ENCODE data around the gene PDZD2. TPM values are rescaled to one million over a fixed set of nuclear protein-coding genes. Genes with fewer than 3 reads are reported as not detected.
"Not testable (repeated sequence)": the region's sequence is repeated elsewhere in the genome, so short reads cannot be mapped to it uniquely, and the experiment has no call there.

The PDZD2 gene
- total RNA-seq, 2 experiments from 2014 or later = 0.04 to 0.14 TPM

DNA sequence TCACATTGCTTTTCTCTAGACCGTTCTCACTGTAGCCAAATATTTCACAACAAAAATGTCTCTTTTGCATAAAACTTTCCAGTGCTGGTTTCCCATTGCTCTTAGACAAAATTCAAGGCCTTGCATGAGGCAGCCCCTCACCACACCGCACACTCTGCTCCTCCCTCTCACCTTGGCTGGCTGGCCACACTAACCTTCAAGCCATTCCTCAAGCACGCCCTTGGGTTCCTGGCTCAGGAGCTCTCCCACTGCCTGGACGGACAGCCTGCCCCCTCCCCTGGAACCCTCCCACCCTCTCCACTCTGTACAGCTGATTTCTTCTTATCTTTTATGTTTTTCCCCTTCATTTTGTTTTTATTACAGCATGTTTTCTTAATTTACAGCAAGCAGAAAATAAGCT lies 83.2 kb downstream of the PDZD2 start:
- Mint-ChIP-seq H3K4me1 (no peaks in the 10 kb centered on the region), H3K36me3 (ENCODE audit: low read depth) (no peaks in the 10 kb centered on the region), H3K9me3 (ENCODE audit: low read depth) (no peaks in the 10 kb centered on the region), H3K27ac (no peak overlapping the region), H3K27me3 (peaks cover 2% of the 10 kb centered on the region), H3K4me3 (no peak overlapping the region)
- ChIA-PET CTCF (no interaction called here), POLR2A (no interaction called here)
- DNase-seq = no peak
- intact Hi-C loops (cut with DNase I, micrococcal nuclease) = no loop called here
- ATAC-seq = no peak

GRCh38 chr5:31725996-31726395 lies 87.1 kb downstream of the PDZD2 start:
- ATAC-seq = no peak

GRCh38 chr5:31726952-31727351 lies 88.0 kb downstream of the PDZD2 start:
- ATAC-seq = no peak

More at GRCh38 chr5:31725996-31726395, 87.1 kb downstream of the PDZD2 start:
- intact Hi-C loops (cut with DNase I, micrococcal nuclease) = no loop called here
- DNase-seq = no peak
- ChIA-PET CTCF (interaction anchor here (1.7 kb wide), 1 partner anchor 25 kb away, joined by 3 read pairs; no protein-coding TSS in a partner anchor), POLR2A (no interaction called here)
- H3K9me3 Mint-ChIP-seq (ENCODE audit: low read depth) = no peaks in the 10 kb centered on the region
- H3K27me3 Mint-ChIP-seq = peaks cover 2% of the 10 kb centered on the region
- no peak overlapping the region for H3K4me3 Mint-ChIP-seq
- no peaks in the 10 kb centered on the region for H3K36me3 Mint-ChIP-seq (ENCODE audit: low read depth)
- no peak overlapping the region for H3K27ac Mint-ChIP-seq
- H3K4me1 Mint-ChIP-seq = no peaks in the 10 kb centered on the region

DNA sequence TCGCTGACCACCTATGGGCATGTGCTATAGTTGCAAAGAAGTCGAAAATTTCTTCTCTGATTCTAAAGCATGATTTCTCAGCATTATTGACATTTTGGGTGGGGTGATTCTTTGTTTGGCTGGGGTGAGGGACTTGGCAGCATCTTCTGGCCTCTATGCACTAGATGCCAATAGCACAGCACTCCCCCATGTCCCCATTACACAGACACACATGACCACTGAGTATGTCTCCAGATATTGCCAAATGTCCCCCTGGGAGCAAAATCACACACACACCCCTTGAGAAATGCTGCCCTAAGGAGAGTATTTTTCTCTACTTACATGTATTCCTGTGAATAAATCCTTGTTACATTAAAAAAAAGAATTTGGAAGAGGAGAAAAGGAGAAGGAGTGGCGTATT lies 89.1 kb downstream of the PDZD2 start:
- peaks cover 2% of the 10 kb centered on the region for H3K27me3 Mint-ChIP-seq
- no peak overlapping the region for H3K4me3 Mint-ChIP-seq
- H3K36me3 Mint-ChIP-seq (ENCODE audit: low read depth) = no peaks in the 10 kb centered on the region
- no peak overlapping the region for H3K27ac Mint-ChIP-seq
- DNase-seq = no peak
- peaks cover 4% of the 10 kb centered on the region for H3K4me1 Mint-ChIP-seq
- ATAC-seq = no peak
- intact Hi-C loops (cut with DNase I, micrococcal nuclease) = no loop called here
- POLR2A ChIA-PET = interaction anchor here (0.6 kb wide), 1 partner anchor 10 kb away, joined by 12 read pairs; no protein-coding TSS in a partner anchor
- H3K9me3 Mint-ChIP-seq (ENCODE audit: low read depth) = no peaks in the 10 kb centered on the region
- CTCF ChIA-PET = no interaction called here

More at GRCh38 chr5:31726952-31727351, 88.0 kb downstream of the PDZD2 start:
- ChIA-PET POLR2A (no interaction called here), CTCF (interaction anchor here (0.6 to 0.7 kb wide), 2 partner anchors 18 to 335 kb away, joined by 3 read pairs; no protein-coding TSS in a partner anchor)
- Mint-ChIP-seq H3K4me1 (peaks cover 4% of the 10 kb centered on the region), H3K27me3 (peaks cover 2% of the 10 kb centered on the region), H3K4me3 (no peak overlapping the region), H3K36me3 (ENCODE audit: low read depth) (no peaks in the 10 kb centered on the region), H3K27ac (no peak overlapping the region), H3K9me3 (ENCODE audit: low read depth) (no peaks in the 10 kb centered on the region)
- DNase-seq = no peak
- intact Hi-C loops (cut with DNase I, micrococcal nuclease) = no loop called here

- DNase-seq; intact Hi-C loops (cut with DNase I, micrococcal nuclease); H3K27ac Mint-ChIP-seq; H3K9me3 Mint-ChIP-seq (ENCODE audit: low read depth); H3K4me3 Mint-ChIP-seq; ATAC-seq; H3K4me1 Mint-ChIP-seq; POLR2A ChIA-PET; H3K27me3 Mint-ChIP-seq; H3K36me3 Mint-ChIP-seq (ENCODE audit: low read depth): not testable (repeated sequence)
- CTCF ChIA-PET = interaction anchor here (1.0 kb wide), 1 partner anchor 197 kb away, joined by 4 read pairs; the partner anchor contains the start of genes C5orf22 and DROSHA
Observed at GRCh38 chr5:31728806-31729205, 89.9 kb downstream of the PDZD2 start.

- H3K27me3 Mint-ChIP-seq = no peaks in the 10 kb centered on the region
- ATAC-seq (no peak), DNase-seq (no peak)
- no peak overlapping the region for H3K27ac Mint-ChIP-seq
- H3K9me3 Mint-ChIP-seq (ENCODE audit: low read depth) = no peaks in the 10 kb centered on the region
- peaks cover 4% of the 10 kb centered on the region for H3K4me1 Mint-ChIP-seq
- ChIA-PET POLR2A (no interaction called here), CTCF (interaction anchor here (1.2 kb wide), 1 partner anchor 92 kb away, joined by 3 read pairs; no protein-coding TSS in a partner anchor)
- intact Hi-C loops (cut with DNase I, micrococcal nuclease) = no loop called here
- H3K36me3 Mint-ChIP-seq (ENCODE audit: low read depth) = no peaks in the 10 kb centered on the region
- H3K4me3 Mint-ChIP-seq = no peak overlapping the region
Observed at GRCh38 chr5:31730139-31730538, 91.2 kb downstream of the PDZD2 start.

DNA sequence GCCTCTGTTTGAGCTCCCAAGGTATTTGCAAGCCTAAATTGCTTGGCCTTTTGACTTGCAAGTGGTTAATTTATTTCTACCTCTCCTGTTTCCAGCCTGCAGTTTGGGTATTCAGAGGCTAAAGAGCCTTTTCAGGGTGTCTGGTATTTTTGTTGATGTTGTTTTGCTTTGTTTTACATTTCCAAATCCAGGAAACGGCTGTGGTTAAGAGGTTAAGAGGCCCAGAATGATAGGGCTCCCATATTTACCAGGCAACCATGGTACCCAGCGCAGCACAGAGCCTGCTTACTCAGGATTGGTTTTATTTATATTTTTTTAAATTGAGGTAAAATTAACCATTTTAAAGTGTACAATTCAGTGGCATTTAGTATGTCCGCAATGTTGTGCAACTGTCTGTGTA lies 92.1 kb downstream of the PDZD2 start:
- Mint-ChIP-seq H3K27me3 (no peaks in the 10 kb centered on the region), H3K36me3 (ENCODE audit: low read depth) (no peaks in the 10 kb centered on the region), H3K4me1 (peaks cover 4% of the 10 kb centered on the region), H3K9me3 (ENCODE audit: low read depth) (no peaks in the 10 kb centered on the region), H3K4me3 (no peak overlapping the region), H3K27ac (no peak overlapping the region)
- DNase-seq = no peak
- intact Hi-C loops (cut with DNase I, micrococcal nuclease) = no loop called here
- POLR2A ChIA-PET = no interaction called here
- ATAC-seq = no peak
- CTCF ChIA-PET = interaction anchor here (1.2 kb wide), 1 partner anchor 93 kb away, joined by 3 read pairs; no protein-coding TSS in a partner anchor

DNA sequence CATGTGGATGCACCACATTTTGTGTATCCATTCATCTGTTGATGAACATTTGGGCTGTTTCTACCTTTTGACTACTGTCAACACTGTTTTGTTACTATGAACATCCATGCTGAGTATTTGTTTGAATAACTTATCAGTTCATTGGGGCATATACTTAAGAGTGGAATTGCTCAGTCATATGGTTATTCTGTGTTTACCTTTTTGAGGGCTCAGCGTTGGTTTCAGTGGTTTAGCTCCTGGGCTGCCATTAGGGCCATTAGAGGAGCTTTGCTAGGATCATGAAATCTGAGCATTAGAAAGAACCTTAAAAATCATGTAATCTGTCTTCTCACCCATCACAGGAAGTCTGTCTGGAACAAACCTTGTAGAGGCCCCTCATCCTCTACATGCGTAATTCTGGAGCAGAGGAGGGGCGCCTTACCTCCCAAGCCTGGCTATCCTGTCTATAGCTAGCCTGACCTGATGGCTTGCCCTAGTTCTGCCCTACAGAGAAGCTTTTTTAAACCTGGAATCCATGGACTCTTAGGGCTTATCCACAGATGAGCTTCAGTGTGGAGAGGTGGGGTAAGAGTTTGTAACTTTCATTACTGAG lies 92.9 kb downstream of the PDZD2 start:
- Mint-ChIP-seq H3K4me1 (peaks cover 4% of the 10 kb centered on the region), H3K27me3 (no peaks in the 10 kb centered on the region), H3K9me3 (ENCODE audit: low read depth) (no peaks in the 10 kb centered on the region), H3K4me3 (no peak overlapping the region), H3K36me3 (ENCODE audit: low read depth) (no peaks in the 10 kb centered on the region), H3K27ac (no peak overlapping the region)
- CTCF ChIA-PET = interaction anchor here (0.6 kb wide), 1 partner anchor 361 kb away, joined by 3 read pairs; no protein-coding TSS in a partner anchor
- POLR2A ChIA-PET = no interaction called here
- DNase-seq (no peak), ATAC-seq (no peak)
- intact Hi-C loops (cut with DNase I, micrococcal nuclease) = no loop called here

DNA sequence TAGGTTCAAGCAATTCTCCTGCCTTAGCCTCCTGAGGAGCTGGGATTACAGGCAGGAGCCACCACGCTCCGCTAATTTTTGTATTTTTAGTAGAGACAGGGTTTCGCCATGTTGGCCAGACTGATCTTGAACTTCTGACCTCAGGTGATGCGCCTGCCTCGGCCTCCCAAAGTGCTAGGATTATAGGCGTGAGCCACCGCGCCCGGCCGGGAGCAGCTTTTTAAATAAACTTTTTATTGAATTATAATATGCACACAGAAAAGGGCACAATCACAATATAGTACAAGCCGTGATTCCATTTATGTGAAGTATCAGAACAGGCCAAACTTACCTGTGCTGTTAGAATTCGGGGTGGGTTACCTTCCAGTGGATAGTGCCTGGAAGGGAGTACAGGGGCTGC lies 93.9 kb downstream of the PDZD2 start:
- H3K27ac Mint-ChIP-seq; CTCF ChIA-PET; H3K4me1 Mint-ChIP-seq; H3K36me3 Mint-ChIP-seq (ENCODE audit: low read depth); POLR2A ChIA-PET; ATAC-seq; H3K4me3 Mint-ChIP-seq; H3K9me3 Mint-ChIP-seq (ENCODE audit: low read depth); intact Hi-C loops (cut with DNase I, micrococcal nuclease); DNase-seq; H3K27me3 Mint-ChIP-seq: not testable (repeated sequence)

DNA sequence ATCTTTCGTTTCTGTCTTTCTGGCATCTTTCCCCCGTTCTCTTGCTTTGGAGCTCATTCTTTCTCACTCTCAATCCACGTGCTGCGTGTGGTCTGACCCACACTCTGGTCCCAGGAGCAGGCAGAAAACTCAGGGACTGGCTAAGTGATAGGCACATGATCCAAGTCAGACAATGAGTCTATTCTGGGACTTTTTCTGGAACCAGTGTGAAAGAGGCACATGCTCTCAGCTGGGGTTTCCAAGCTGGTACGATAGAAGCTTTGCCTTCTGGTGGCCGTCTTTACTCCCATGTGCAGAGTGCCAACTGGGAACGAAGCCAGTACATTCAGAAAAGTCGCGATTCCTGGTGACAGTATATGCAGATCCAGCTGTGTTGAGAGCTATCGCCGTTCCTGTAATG lies 94.4 kb downstream of the PDZD2 start:
- Mint-ChIP-seq H3K27me3 (no peaks in the 10 kb centered on the region), H3K36me3 (ENCODE audit: low read depth) (no peaks in the 10 kb centered on the region), H3K4me3 (no peak overlapping the region), H3K4me1 (peaks cover 4% of the 10 kb centered on the region), H3K27ac (no peak overlapping the region), H3K9me3 (ENCODE audit: low read depth) (no peaks in the 10 kb centered on the region)
- DNase-seq = no peak
- POLR2A ChIA-PET = no interaction called here
- intact Hi-C loops (cut with DNase I, micrococcal nuclease) = no loop called here
- no peak for ATAC-seq
- CTCF ChIA-PET = no interaction called here

DNA sequence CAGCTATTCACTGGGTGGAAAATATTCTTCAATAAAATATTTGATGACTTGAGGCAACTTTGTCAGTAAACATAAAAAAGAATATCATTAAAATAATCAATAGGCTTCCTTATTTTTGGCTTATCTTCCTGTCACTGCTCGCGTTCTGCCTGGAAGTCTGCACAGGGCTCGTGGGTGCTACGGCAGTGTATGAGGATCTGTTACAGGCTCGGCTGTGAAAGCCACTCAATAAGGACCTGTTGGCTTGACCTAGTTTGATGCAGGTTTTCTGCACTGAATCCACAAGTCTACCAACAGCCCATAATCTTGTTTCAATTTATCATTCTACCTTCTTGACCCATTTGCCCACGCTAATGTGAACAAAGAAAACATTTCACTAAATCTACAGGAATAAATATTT lies 97.2 kb downstream of the PDZD2 start:
- H3K4me1 Mint-ChIP-seq = peaks cover 4% of the 10 kb centered on the region
- H3K36me3 Mint-ChIP-seq (ENCODE audit: low read depth) = no peaks in the 10 kb centered on the region
- ATAC-seq (no peak), DNase-seq (no peak)
- POLR2A ChIA-PET = no interaction called here
- intact Hi-C loops (cut with DNase I, micrococcal nuclease) = no loop called here
- H3K27me3 Mint-ChIP-seq = no peaks in the 10 kb centered on the region
- H3K9me3 Mint-ChIP-seq (ENCODE audit: low read depth) = peaks cover 3% of the 10 kb centered on the region
- no peak overlapping the region for H3K27ac Mint-ChIP-seq
- H3K4me3 Mint-ChIP-seq = no peak overlapping the region
- CTCF ChIA-PET = no interaction called here

DNA sequence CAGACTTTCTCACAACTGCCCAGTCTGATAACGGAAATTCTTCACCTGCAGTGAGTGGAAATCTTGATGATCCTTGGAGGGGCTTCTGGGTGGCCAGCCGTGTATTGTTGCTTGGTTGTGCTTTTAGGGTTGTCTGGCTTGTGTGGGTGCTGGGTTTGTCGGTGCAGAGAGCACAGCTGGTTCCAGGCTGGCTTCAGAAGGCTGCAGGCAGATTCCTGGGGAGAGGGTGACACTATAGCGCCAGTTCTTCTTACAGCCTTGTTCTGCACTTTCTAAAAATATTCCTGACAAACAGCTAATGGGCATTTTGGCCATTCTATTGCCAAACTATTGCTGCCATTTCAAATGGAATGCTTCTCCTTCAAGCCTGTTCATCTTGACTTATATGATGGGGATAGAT lies 99.3 kb downstream of the PDZD2 start:
- no peak overlapping the region for H3K4me3 Mint-ChIP-seq
- H3K27me3 Mint-ChIP-seq = no peaks in the 10 kb centered on the region
- ATAC-seq (no peak), DNase-seq (no peak)
- peaks cover 3% of the 10 kb centered on the region for H3K9me3 Mint-ChIP-seq (ENCODE audit: low read depth)
- ChIA-PET POLR2A (interaction anchor here (0.7 kb wide), 1 partner anchor 10 kb away, joined by 12 read pairs; no protein-coding TSS in a partner anchor), CTCF (interaction anchor here (0.6 kb wide), 1 partner anchor 433 kb away, joined by 4 read pairs; no protein-coding TSS in a partner anchor)
- no peak overlapping the region for H3K27ac Mint-ChIP-seq
- intact Hi-C loops (cut with DNase I, micrococcal nuclease) = no loop called here
- H3K4me1 Mint-ChIP-seq = no peaks in the 10 kb centered on the region
- no peaks in the 10 kb centered on the region for H3K36me3 Mint-ChIP-seq (ENCODE audit: low read depth)
